Liver (tissue), 9 donors: ENCODE measurements around the gene OPHN1. TPM values are rescaled to one million over a fixed set of nuclear protein-coding genes. Genes with fewer than 3 reads are reported as not detected.

Experiments used
- DNase-seq: peaks from one replicate; pipeline ENCODE4 v3.0.0-alpha.2; 2017; ENCODE audit warnings: low spot score
- H3K27ac ChIP-seq, 2 donors: one replicate each; pipeline ENCODE4 v1.7.0; 2013; ENCODE audit warnings: inconsistent platforms in 2 of 2, low read length in 2 of 2, control low read depth in 1 of 2, low read depth in 1 of 2, mild to moderate bottlenecking in 1 of 2
- H3K27me3 ChIP-seq, 4 donors: one replicate each; pipeline versions ENCODE4 v1.6.1 to v1.7.0; 2013; ENCODE audit warnings: low read length in 3 of 4, inconsistent platforms in 1 of 4, mild to moderate bottlenecking in 1 of 4, moderate library complexity in 1 of 4; ENCODE audit not compliant: control insufficient read depth in 4 of 4, insufficient read depth in 4 of 4
- H3K36me3 ChIP-seq, 4 donors: one replicate each; pipeline versions ENCODE4 v1.6.1 to v1.7.0; 2013; ENCODE audit warnings: low read length in 3 of 4, mild to moderate bottlenecking in 3 of 4, low read depth in 1 of 4, moderate library complexity in 1 of 4; ENCODE audit not compliant: control insufficient read depth in 4 of 4, insufficient read depth in 3 of 4
- H3K4me1 ChIP-seq, 4 donors: one replicate each; pipeline versions ENCODE4 v1.6.1 to v1.7.0; 2013; ENCODE audit warnings: low read length in 3 of 4, mild to moderate bottlenecking in 3 of 4, moderate library complexity in 1 of 4; ENCODE audit not compliant: control insufficient read depth in 4 of 4, insufficient read depth in 4 of 4
- H3K4me3 ChIP-seq, 3 donors: one replicate each; pipeline versions ENCODE4 v1.6.1 to v1.7.0; 2013; ENCODE audit warnings: low read length in 3 of 3, control low read depth in 1 of 3, low read depth in 1 of 3, mild to moderate bottlenecking in 1 of 3
- H3K9ac ChIP-seq, 2 donors: one replicate each; pipeline ENCODE4 v1.7.0; 2013; ENCODE audit warnings: low read length in 2 of 2, mild to moderate bottlenecking in 2 of 2, moderate library complexity in 2 of 2, control low read depth in 1 of 2, low read depth in 1 of 2
- H3K9me3 ChIP-seq, 4 donors: one replicate each; pipeline versions ENCODE4 v1.6.1 to v1.7.0; 2013; ENCODE audit warnings: low read length in 3 of 4; ENCODE audit not compliant: control insufficient read depth in 4 of 4
- ATF3 ChIP-seq: IDR thresholded peaks from 2 replicates; pipeline ENCODE4 v1.6.1; 2016; ENCODE audit warnings: antibody characterized with exemption
- EGR1 ChIP-seq, 2 donors: IDR thresholded peaks; 2 replicates each; pipeline ENCODE4 v1.6.1; 2016 to 2018; ENCODE audit warnings: antibody characterized with exemption in 2 of 2, low read depth in 2 of 2
- FOXA2 ChIP-seq: IDR thresholded peaks from 2 replicates; pipeline ENCODE4 v1.6.1; 2016; ENCODE audit warnings: antibody characterized with exemption
- GABPA ChIP-seq, 2 donors: IDR thresholded peaks in 1 of 2; conservative IDR thresholded peaks in 1 of 2; 2 replicates each; pipeline ENCODE4 v1.6.1; 2016; ENCODE audit warnings: antibody characterized with exemption in 2 of 2, mild to moderate bottlenecking in 1 of 2, moderate library complexity in 1 of 2
- HNF4A ChIP-seq, 2 donors: conservative IDR thresholded peaks; 2 replicates each; pipeline ENCODE4 v1.6.1; 2016; ENCODE audit warnings: antibody characterized with exemption in 2 of 2, mild to moderate bottlenecking in 2 of 2
- HNF4G ChIP-seq: IDR thresholded peaks from 2 replicates; pipeline ENCODE4 v1.6.1; 2016; ENCODE audit warnings: antibody characterized with exemption
- JUND ChIP-seq, 2 donors: IDR thresholded peaks; 2 replicates each; pipeline ENCODE4 v1.6.1; 2016; ENCODE audit warnings: antibody characterized with exemption in 2 of 2
- RAD21 ChIP-seq, 2 donors: IDR thresholded peaks; 2 replicates each; pipeline ENCODE4 v1.6.1; 2016; ENCODE audit warnings: antibody characterized with exemption in 2 of 2, mild to moderate bottlenecking in 2 of 2
- RXRA ChIP-seq, 2 donors: IDR thresholded peaks; 2 replicates each; pipeline ENCODE4 v1.6.1; 2017 to 2018; ENCODE audit warnings: antibody characterized with exemption in 2 of 2, mild to moderate bottlenecking in 1 of 2
- SP1 ChIP-seq: IDR thresholded peaks from 2 replicates; pipeline ENCODE4 v1.6.1; 2018; ENCODE audit warnings: antibody characterized with exemption, mild to moderate bottlenecking
- YY1 ChIP-seq: IDR thresholded peaks from 2 replicates; pipeline ENCODE4 v1.6.1; 2016; ENCODE audit warnings: antibody characterized with exemption, mild to moderate bottlenecking
- WGBS: extraction: QIAGEN DNeasy Blood & Tissue Kit; methylation state at CpG from one replicate; pipeline ENCODE4 v1.1.7; 2013; 5-methylcytosine and 5-hydroxymethylcytosine counted together
- polyA plus RNA-seq, 2 donors: library from polyadenylated mRNA; stranded (reverse) in 1 of 2; unstranded in 1 of 2; fragments of 200-250 nt in 1 of 2; fragments of >200 nt in 1 of 2; fragmentation: Nextera tagmentation in 1 of 2; extraction: Ambion mirVana in 1 of 2; gene quantifications; one replicate each; pipeline versions ENCODE4 v1.2.1 to v1.2.3, GENCODE V29; 2013 to 2015
- total RNA-seq, 2 donors: library from RNA; depleted of rRNA; stranded (reverse); fragments of >200 nt; gene quantifications; one replicate each; pipeline ENCODE4 v1.2.3, GENCODE V29; 2014
- TF ChIP-seq, protein P1 (sequence below): fragments of 150-350 bp; IDR thresholded peaks from 2 replicates; pipeline ENCODE4 v1.5.1; 2017; ENCODE audit warnings: improper control_type of control experiment, low read depth, low read length; ENCODE audit not compliant: missing input control
- TF ChIP-seq, protein P2 (sequence below): IDR thresholded peaks from 2 replicates; pipeline ENCODE4 v1.6.1; 2016; ENCODE audit warnings: antibody characterized with exemption, mild to moderate bottlenecking
- TF ChIP-seq, protein P3 (sequence below): IDR thresholded peaks from 2 replicates; pipeline ENCODE4 v1.6.1; 2016; ENCODE audit warnings: antibody characterized with exemption
- donor health status: healthy.
- donor health status: healthy.
- donor health status: healthy.
- donor health status: healthy.
- donor health status: healthy.

OPHN1 gene
- total and polyA plus RNA-seq, 4 donors, result 0.17 to 1.2 (median 0.60) TPM

DNA sequence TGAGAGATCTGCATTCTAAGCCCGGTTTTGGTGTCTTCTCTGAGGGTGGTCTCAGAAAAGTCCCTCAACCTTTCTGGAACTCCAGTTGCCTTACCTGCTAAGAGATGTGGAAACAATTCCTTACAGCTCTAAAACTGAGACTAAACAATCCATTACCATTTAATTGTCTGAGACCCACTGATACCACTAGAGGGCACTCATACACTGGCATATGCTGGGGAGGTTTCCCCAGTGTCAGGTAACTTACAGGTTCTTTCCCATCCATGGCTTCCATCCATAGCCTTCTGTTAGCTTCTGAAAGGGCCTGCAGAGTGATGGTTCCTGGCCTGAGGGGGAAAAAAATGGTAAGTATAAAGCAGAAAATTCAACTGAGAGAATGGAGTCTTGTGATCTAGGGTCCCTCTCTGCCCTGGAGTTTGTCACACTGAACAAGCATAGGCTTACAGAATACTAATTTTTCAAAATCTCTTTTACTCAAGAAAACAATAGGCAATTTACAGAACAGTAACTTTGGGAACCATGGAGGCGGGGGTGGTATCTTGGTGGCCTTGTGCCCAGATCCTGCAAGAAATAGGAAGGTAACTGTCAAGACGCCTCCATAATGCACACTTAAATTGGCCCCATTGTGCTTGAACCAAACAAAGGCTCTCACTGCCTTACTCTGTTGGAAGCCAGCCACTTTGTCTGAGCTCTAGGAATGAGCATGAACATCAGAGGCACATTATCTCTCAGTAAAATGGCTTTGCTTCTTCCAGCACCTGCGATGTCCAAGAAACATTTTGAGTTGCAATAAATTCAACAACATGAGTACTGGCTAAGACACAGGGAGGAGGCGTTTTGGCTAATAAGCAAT, 236.1 kb downstream of the OPHN1 start:
- H3K36me3 ChIP-seq, result no peaks in the 10 kb centered on the region
- no peak for TF ChIP-seq HNF4G
- TF ChIP-seq FOXA2, result no peak
- no peak for TF ChIP-seq HNF4A (conservative IDR thresholded peaks at IDR 0.05)
- TF ChIP-seq, protein P1, sequence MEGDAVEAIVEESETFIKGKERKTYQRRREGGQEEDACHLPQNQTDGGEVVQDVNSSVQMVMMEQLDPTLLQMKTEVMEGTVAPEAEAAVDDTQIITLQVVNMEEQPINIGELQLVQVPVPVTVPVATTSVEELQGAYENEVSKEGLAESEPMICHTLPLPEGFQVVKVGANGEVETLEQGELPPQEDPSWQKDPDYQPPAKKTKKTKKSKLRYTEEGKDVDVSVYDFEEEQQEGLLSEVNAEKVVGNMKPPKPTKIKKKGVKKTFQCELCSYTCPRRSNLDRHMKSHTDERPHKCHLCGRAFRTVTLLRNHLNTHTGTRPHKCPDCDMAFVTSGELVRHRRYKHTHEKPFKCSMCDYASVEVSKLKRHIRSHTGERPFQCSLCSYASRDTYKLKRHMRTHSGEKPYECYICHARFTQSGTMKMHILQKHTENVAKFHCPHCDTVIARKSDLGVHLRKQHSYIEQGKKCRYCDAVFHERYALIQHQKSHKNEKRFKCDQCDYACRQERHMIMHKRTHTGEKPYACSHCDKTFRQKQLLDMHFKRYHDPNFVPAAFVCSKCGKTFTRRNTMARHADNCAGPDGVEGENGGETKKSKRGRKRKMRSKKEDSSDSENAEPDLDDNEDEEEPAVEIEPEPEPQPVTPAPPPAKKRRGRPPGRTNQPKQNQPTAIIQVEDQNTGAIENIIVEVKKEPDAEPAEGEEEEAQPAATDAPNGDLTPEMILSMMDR, result peak; percentile 71
- TF ChIP-seq SP1, result no peak
- TF ChIP-seq, protein P2, sequence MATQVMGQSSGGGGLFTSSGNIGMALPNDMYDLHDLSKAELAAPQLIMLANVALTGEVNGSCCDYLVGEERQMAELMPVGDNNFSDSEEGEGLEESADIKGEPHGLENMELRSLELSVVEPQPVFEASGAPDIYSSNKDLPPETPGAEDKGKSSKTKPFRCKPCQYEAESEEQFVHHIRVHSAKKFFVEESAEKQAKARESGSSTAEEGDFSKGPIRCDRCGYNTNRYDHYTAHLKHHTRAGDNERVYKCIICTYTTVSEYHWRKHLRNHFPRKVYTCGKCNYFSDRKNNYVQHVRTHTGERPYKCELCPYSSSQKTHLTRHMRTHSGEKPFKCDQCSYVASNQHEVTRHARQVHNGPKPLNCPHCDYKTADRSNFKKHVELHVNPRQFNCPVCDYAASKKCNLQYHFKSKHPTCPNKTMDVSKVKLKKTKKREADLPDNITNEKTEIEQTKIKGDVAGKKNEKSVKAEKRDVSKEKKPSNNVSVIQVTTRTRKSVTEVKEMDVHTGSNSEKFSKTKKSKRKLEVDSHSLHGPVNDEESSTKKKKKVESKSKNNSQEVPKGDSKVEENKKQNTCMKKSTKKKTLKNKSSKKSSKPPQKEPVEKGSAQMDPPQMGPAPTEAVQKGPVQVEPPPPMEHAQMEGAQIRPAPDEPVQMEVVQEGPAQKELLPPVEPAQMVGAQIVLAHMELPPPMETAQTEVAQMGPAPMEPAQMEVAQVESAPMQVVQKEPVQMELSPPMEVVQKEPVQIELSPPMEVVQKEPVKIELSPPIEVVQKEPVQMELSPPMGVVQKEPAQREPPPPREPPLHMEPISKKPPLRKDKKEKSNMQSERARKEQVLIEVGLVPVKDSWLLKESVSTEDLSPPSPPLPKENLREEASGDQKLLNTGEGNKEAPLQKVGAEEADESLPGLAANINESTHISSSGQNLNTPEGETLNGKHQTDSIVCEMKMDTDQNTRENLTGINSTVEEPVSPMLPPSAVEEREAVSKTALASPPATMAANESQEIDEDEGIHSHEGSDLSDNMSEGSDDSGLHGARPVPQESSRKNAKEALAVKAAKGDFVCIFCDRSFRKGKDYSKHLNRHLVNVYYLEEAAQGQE, result no peak
- no peak for TF ChIP-seq RXRA (IDR thresholded peaks at IDR 0.05)
- TF ChIP-seq RAD21 (IDR thresholded peaks at IDR 0.05), result peak; percentile 90 to 99
- no peak for TF ChIP-seq GABPA (IDR thresholded peaks at IDR 0.05 in 1 of 2, conservative IDR thresholded peaks at IDR 0.05 in 1 of 2)
- TF ChIP-seq YY1, result no peak
- no peak for TF ChIP-seq EGR1 (IDR thresholded peaks at IDR 0.05; ENCODE audit: low read depth in 2 of 2)
- TF ChIP-seq, protein P3, sequence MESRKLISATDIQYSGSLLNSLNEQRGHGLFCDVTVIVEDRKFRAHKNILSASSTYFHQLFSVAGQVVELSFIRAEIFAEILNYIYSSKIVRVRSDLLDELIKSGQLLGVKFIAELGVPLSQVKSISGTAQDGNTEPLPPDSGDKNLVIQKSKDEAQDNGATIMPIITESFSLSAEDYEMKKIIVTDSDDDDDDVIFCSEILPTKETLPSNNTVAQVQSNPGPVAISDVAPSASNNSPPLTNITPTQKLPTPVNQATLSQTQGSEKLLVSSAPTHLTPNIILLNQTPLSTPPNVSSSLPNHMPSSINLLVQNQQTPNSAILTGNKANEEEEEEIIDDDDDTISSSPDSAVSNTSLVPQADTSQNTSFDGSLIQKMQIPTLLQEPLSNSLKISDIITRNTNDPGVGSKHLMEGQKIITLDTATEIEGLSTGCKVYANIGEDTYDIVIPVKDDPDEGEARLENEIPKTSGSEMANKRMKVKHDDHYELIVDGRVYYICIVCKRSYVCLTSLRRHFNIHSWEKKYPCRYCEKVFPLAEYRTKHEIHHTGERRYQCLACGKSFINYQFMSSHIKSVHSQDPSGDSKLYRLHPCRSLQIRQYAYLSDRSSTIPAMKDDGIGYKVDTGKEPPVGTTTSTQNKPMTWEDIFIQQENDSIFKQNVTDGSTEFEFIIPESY, result no peak
- no peak overlapping the region for H3K27ac ChIP-seq
- H3K4me3 ChIP-seq, result no peak overlapping the region
- H3K27me3 ChIP-seq, result no peaks in the 10 kb centered on the region
- no peaks in the 10 kb centered on the region for H3K4me1 ChIP-seq
- H3K9me3 ChIP-seq, result no peaks in the 10 kb centered on the region
- WGBS, result 72% methylated on average over 5 of the region's 5 CpGs
- peak; percentile 31 for DNase-seq
- H3K9ac ChIP-seq, result no peak overlapping the region

- TF ChIP-seq HNF4A (conservative IDR thresholded peaks at IDR 0.05), result no peak
- TF ChIP-seq ATF3, result no peak
- TF ChIP-seq, protein P3, result no peak
- no peak for TF ChIP-seq JUND (IDR thresholded peaks at IDR 0.05)
- H3K4me3 ChIP-seq, result no peak overlapping the region
Observed at GRCh38 chrX:68195561-68195960, 237.7 kb downstream of the OPHN1 start.

More at GRCh38 chrX:68195561-68195960, 237.7 kb downstream of the OPHN1 start:
- Histone ChIP-seq H3K36me3 (no peaks in the 10 kb centered on the region), H3K27ac (no peak overlapping the region), H3K4me1 (no peaks in the 10 kb centered on the region), H3K27me3 (no peaks in the 10 kb centered on the region), H3K9ac (no peak overlapping the region), H3K9me3 (no peaks in the 10 kb centered on the region)
- DNase-seq, result no peak
